Activated B cell treated with CpG ODN at 0.5 μM for 24 hours (primary cell): ENCODE measurements around the gene CSNK1D. TPM values are rescaled to one million over a fixed set of nuclear protein-coding genes. Genes with fewer than 3 reads are reported as not detected.
A peak's percentile ranks its signal among the peaks of the same experiment; 100 is the strongest.

Source experiments
- ATAC-seq: fragments of 200-7000 bp; cut with Tn5 transposase; one replicate; pipeline ENCODE4 v1.10.0; 2021; ENCODE audit warnings: low read depth, mild to moderate bottlenecking, moderate library complexity
- CTCF ChIA-PET: fragments of 350-600 bp; sonication (Branson Sonifier 250); formaldehyde crosslinking; loops from one replicate; lab custom pipeline; 2021; ENCODE audit warnings: antibody characterized with exemption; lab: Charles Lee
- POLR2A ChIA-PET: fragments of 350-600 bp; sonication (Branson Sonifier 250); formaldehyde crosslinking; loops from one replicate; lab custom pipeline; 2021; ENCODE audit warnings: antibody characterized with exemption; lab: Charles Lee
- DNase-seq: peaks from one replicate; pipeline ENCODE4 v3.0.0; 2022
- H3K27ac Mint-ChIP-seq: one replicate; pipeline ENCODE4 v1.8.0; 2020; ENCODE audit warnings: mixed read lengths
- H3K27me3 Mint-ChIP-seq: one replicate; pipeline ENCODE4 v1.8.0; 2021; ENCODE audit warnings: mixed read lengths
- H3K36me3 Mint-ChIP-seq: one replicate; pipeline ENCODE4 v1.8.0; 2021; ENCODE audit warnings: low read depth, mixed read lengths
- H3K4me1 Mint-ChIP-seq: one replicate; pipeline ENCODE4 v1.8.0; 2021; ENCODE audit warnings: mixed read lengths
- H3K4me3 Mint-ChIP-seq: one replicate; pipeline ENCODE4 v1.8.0; 2020; ENCODE audit warnings: mild to moderate bottlenecking, mixed read lengths
- H3K9me3 Mint-ChIP-seq: one replicate; pipeline ENCODE4 v1.8.0; 2020; ENCODE audit warnings: mixed read lengths
- intact Hi-C: fragments of 100-400 bp; cut with micrococcal nuclease; formaldehyde crosslinking; loops from one replicate; pipeline ENCODE4 v1.15.1; 2024
- total RNA-seq: library from RNA; stranded (reverse); gene quantifications from 2 replicates; pipeline ENCODE4 v1.2.3, GENCODE V29; 2022
- TF ChIP-seq, protein P1 (sequence below): fragments of 200-600 bp; IDR thresholded peaks from one replicate; pipeline ENCODE4 v1.8.0; 2022; ENCODE audit warnings: antibody characterized with exemption, mild to moderate bottlenecking

Gene CSNK1D
- total RNA-seq, 1 donor from 2014 or later = 170 TPM

DNA sequence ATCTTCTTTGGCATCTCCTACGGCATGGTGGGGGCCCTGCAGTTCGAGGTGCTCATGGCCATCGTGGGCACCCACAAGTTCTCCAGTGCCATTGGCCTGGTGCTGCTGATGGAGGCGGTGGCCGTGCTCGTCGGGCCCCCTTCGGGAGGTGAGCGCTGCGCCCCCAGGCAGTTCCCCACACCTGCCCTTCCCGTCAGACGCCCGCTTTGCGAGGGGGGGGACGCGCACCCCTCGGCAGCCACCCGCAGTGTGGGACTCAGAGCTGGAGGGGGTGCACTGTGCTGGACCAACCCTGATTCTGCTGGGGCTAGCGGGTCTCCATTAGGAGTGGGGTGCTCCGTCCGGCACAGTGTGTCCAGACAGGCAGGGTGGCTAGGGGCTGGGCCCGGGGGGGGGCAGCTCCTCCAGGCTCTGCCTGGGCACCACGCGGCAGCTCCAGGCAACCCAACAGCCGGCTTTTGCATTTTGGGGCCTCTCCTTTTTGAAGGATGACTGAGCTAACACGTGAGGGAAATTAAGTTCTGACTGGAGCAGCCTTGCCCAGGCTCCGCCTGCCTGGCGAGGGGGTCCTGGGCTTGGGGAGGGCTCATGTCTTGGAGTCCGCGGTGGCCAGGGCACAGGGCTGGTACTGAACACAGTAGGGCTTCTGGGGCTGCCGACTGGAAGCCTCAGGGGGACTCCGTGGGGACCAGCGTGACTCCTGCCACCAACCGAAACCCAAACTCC is 35.6 kb downstream of the CSNK1D start:
- CTCF ChIA-PET = interaction anchor here (1.5 kb wide), 1 partner anchor 26 kb away, joined by 3 read pairs; the partner anchor contains the start of gene CCDC57
- no peaks in the 10 kb centered on the region for H3K27me3 Mint-ChIP-seq
- no peak for DNase-seq
- no peaks in the 10 kb centered on the region for H3K9me3 Mint-ChIP-seq
- no peak overlapping the region for H3K4me3 Mint-ChIP-seq
- H3K36me3 Mint-ChIP-seq = peaks cover 20% of the 10 kb centered on the region
- TF ChIP-seq, protein P1, sequence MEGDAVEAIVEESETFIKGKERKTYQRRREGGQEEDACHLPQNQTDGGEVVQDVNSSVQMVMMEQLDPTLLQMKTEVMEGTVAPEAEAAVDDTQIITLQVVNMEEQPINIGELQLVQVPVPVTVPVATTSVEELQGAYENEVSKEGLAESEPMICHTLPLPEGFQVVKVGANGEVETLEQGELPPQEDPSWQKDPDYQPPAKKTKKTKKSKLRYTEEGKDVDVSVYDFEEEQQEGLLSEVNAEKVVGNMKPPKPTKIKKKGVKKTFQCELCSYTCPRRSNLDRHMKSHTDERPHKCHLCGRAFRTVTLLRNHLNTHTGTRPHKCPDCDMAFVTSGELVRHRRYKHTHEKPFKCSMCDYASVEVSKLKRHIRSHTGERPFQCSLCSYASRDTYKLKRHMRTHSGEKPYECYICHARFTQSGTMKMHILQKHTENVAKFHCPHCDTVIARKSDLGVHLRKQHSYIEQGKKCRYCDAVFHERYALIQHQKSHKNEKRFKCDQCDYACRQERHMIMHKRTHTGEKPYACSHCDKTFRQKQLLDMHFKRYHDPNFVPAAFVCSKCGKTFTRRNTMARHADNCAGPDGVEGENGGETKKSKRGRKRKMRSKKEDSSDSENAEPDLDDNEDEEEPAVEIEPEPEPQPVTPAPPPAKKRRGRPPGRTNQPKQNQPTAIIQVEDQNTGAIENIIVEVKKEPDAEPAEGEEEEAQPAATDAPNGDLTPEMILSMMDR = no peak
- ATAC-seq = no peak
- intact Hi-C loops = loop anchor here (5.0 to 10.0 kb wide), 2 partner anchors 34 to 317 kb away; partner anchors contain the start of gene CSNK1D
- peaks cover 51% of the 10 kb centered on the region for H3K4me1 Mint-ChIP-seq
- POLR2A ChIA-PET = interaction anchor here (0.6 to 1.8 kb wide), 3 partner anchors 9 to 60 kb away, joined by 3 to 5 read pairs (median 5); partner anchors contain the start of gene SLC16A3
- H3K27ac Mint-ChIP-seq = peak overlapping the region; percentile 18

- no peak for DNase-seq
- H3K9me3 Mint-ChIP-seq = no peaks in the 10 kb centered on the region
- ChIA-PET POLR2A (interaction anchor here (1.2 to 1.8 kb wide), 3 partner anchors 8 to 56 kb away, joined by 3 to 5 read pairs (median 5); partner anchors contain the start of gene SLC16A3), CTCF (interaction anchor here (1.2 to 3.4 kb wide), 3 partner anchors 31 to 113 kb away, joined by 5 to 17 read pairs (median 7); no protein-coding TSS in a partner anchor)
- H3K4me3 Mint-ChIP-seq = no peak overlapping the region
- no peaks in the 10 kb centered on the region for H3K27me3 Mint-ChIP-seq
- H3K36me3 Mint-ChIP-seq = peaks cover 15% of the 10 kb centered on the region
- intact Hi-C loops = loop anchor here (5.0 to 10.0 kb wide), 2 partner anchors 35 to 318 kb away; partner anchors contain the start of gene CSNK1D
- H3K4me1 Mint-ChIP-seq = peaks cover 56% of the 10 kb centered on the region
- TF ChIP-seq, protein P1 = no peak
- no peak for ATAC-seq
- no peak overlapping the region for H3K27ac Mint-ChIP-seq
Measured at GRCh38 chr17:82237083-82237745, 36.3 kb downstream of the CSNK1D start.

GRCh38 chr17:82236142-82236971 is 37.1 kb downstream of the CSNK1D start:
- peaks cover 13% of the 10 kb centered on the region for H3K36me3 Mint-ChIP-seq
- POLR2A ChIA-PET = interaction anchor here (0.6 to 1.8 kb wide), 12 partner anchors 8 to 213 kb away, joined by 3 to 7 read pairs (median 4); partner anchors contain the start of genes CENPX, LRRC45 and SLC16A3
- intact Hi-C loops = loop anchor here (1.0 to 10.0 kb wide), 3 partner anchors 36 to 318 kb away; partner anchors contain the start of gene CSNK1D
- DNase-seq (peak; percentile 58), ATAC-seq (peak; percentile 64)
- H3K9me3 Mint-ChIP-seq = no peaks in the 10 kb centered on the region
- H3K27me3 Mint-ChIP-seq = no peaks in the 10 kb centered on the region
- CTCF ChIA-PET = interaction anchor here (0.7 to 3.4 kb wide), 10 partner anchors 30 to 114 kb away, joined by 3 to 17 read pairs (median 6); no protein-coding TSS in a partner anchor
- H3K27ac Mint-ChIP-seq = no peak overlapping the region
- no peak overlapping the region for H3K4me3 Mint-ChIP-seq
- H3K4me1 Mint-ChIP-seq = peaks cover 53% of the 10 kb centered on the region
- TF ChIP-seq, protein P1 = no peak

DNA sequence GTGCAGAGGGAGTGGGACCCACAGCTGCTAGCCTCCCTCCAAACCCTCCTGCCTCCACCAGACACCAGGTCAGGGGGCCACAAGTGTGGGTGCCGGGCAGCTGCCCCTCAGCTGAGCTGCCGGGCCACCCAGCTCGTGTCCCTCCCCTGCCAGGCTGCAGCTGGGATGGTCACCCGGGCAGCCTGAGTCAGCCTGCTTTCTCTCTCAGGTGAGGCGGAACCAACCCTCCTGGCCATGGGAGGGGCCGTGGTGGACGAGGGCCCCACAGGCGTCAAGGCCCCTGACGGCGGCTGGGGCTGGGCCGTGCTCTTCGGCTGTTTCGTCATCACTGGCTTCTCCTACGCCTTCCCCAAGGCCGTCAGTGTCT is 37.7 kb downstream of the CSNK1D start:
- ChIA-PET CTCF (interaction anchor here (0.7 to 3.4 kb wide), 9 partner anchors 29 to 115 kb away, joined by 3 to 17 read pairs (median 7); no protein-coding TSS in a partner anchor), POLR2A (interaction anchor here (0.6 to 1.7 kb wide), 11 partner anchors 10 to 213 kb away, joined by 3 to 7 read pairs (median 4); partner anchors contain the start of genes CENPX and LRRC45)
- Mint-ChIP-seq H3K27ac (no peak overlapping the region), H3K36me3 (peaks cover 13% of the 10 kb centered on the region), H3K27me3 (no peaks in the 10 kb centered on the region), H3K4me1 (peaks cover 50% of the 10 kb centered on the region), H3K4me3 (no peak overlapping the region), H3K9me3 (no peaks in the 10 kb centered on the region)
- intact Hi-C loops = loop anchor here (1.0 to 10.0 kb wide), 3 partner anchors 37 to 319 kb away; partner anchors contain the start of gene CSNK1D
- no peak for DNase-seq
- TF ChIP-seq, protein P1 = no peak
- no peak for ATAC-seq
